IPS-18c (cell line): ENCODE results near the gene APP.

ENCODE experiments used
- H3K4me3 ChIP-seq: 2 replicates; pipeline ENCODE4 v1.7.0; 2013; ENCODE audit warnings: low read depth, mild to moderate bottlenecking, low read length, moderate library complexity; ENCODE audit not compliant: insufficient read depth
- H3K9me3 ChIP-seq: one replicate; pipeline ENCODE4 v1.6.1; 2013; ENCODE audit warnings: mild to moderate bottlenecking, low read length, moderate library complexity; ENCODE audit not compliant: control insufficient read depth, insufficient read depth

The APP gene

GRCh38 chr21:25837533-25838265, 332.9 kb downstream of the APP start:
- no peaks in the 10 kb centered on the region for H3K9me3 ChIP-seq
- H3K4me3 ChIP-seq: no peak overlapping the region

GRCh38 chr21:25836396-25836795, 334.2 kb downstream of the APP start:
- Histone ChIP-seq H3K9me3 (no peaks in the 10 kb centered on the region), H3K4me3 (no peak overlapping the region)

GRCh38 chr21:25834381-25834780, 336.2 kb downstream of the APP start:
- no peaks in the 10 kb centered on the region for H3K9me3 ChIP-seq
- H3K4me3 ChIP-seq: no peak overlapping the region

GRCh38 chr21:25831300-25831960, 339.1 kb downstream of the APP start:
- Histone ChIP-seq H3K4me3 (no peak overlapping the region), H3K9me3 (no peaks in the 10 kb centered on the region)
